Stomach (tissue), 9 donors: ENCODE results near the gene FAAP100. TPM values are rescaled to one million over a fixed set of nuclear protein-coding genes. Genes with fewer than 3 reads are reported as not detected.
A peak's percentile ranks its signal among the peaks of the same experiment; 100 is the strongest.

Experiments
- DNase-seq, 2 donors: peaks; one replicate each; pipeline versions ENCODE4 v3.0.0 to v3.0.0-alpha.2; 2013 to 2019
- H3K27ac ChIP-seq, 5 donors: fragments of 200-600 bp in 4 of 5; sonication (generic) in 4 of 5; one replicate each; pipeline ENCODE4 v1.5.1; 2013 to 2019; ENCODE audit warnings: mild to moderate bottlenecking in 1 of 5, moderate library complexity in 1 of 5
- H3K27me3 ChIP-seq, 3 donors: fragments of 200-600 bp; sonication (generic); one replicate each; pipeline ENCODE4 v1.5.1; 2017 to 2019; ENCODE audit warnings: mixed run types in 1 of 3
- H3K36me3 ChIP-seq, 4 donors: fragments of 200-600 bp; sonication (generic); 1 replicate in 3 of 4; 2 replicates in 1 of 4; pipeline ENCODE4 v1.5.1; 2016 to 2019
- H3K4me1 ChIP-seq, 4 donors: fragments of 200-600 bp; sonication (generic); one replicate each; pipeline ENCODE4 v1.5.1; 2016 to 2019
- H3K4me3 ChIP-seq, 4 donors: fragments of 200-600 bp; sonication (generic) in 3 of 4; one replicate each; pipeline ENCODE4 v1.5.1; 2016 to 2019; ENCODE audit warnings: mild to moderate bottlenecking in 1 of 4
- H3K9me3 ChIP-seq, 4 donors: fragments of 200-600 bp; sonication (generic); one replicate each; pipeline ENCODE4 v1.5.1; 2016 to 2019
- EP300 ChIP-seq: sonication (generic); formaldehyde crosslinking; IDR thresholded peaks from one replicate; pipeline ENCODE4 v1.6.1; 2017; ENCODE audit warnings: antibody characterized with exemption
- POLR2A ChIP-seq, 4 donors: fragments of 450-650 bp; IDR thresholded peaks; one replicate each; pipeline ENCODE4 v1.6.1; 2016; ENCODE audit warnings: antibody characterized with exemption in 4 of 4, control low read depth in 2 of 4, mild to moderate bottlenecking in 1 of 4, moderate library complexity in 1 of 4
- POLR2AphosphoS5 ChIP-seq, 3 donors: sonication (generic); formaldehyde crosslinking; IDR thresholded peaks; one replicate each; pipeline ENCODE4 v1.6.1; 2016; ENCODE audit warnings: antibody characterized with exemption in 3 of 3
- WGBS, 5 donors: extraction: QIAGEN DNeasy Blood & Tissue Kit in 3 of 5; methylation state at CpG; one replicate each; pipeline versions ENCODE4 v1.1.5 to v1.1.7; 2013 to 2018; 5-methylcytosine and 5-hydroxymethylcytosine counted together
- intact Hi-C: fragments of 100-400 bp; cut with DNase I; formaldehyde crosslinking; loops from one replicate; pipeline ENCODE4 v1.15.1; 2023; ENCODE audit warnings: low total_unique reads
- polyA plus RNA-seq, 3 donors: library from polyadenylated mRNA; stranded (reverse); fragments of 200-250 nt; gene quantifications; one replicate each; pipeline ENCODE4 v1.2.3, GENCODE V29; 2013
- total RNA-seq, 5 donors: library from RNA; depleted of rRNA; stranded (reverse); fragments of >200 nt; gene quantifications; one replicate each; pipeline versions ENCODE4 v1.1.0 to v1.2.3, GENCODE V29; 2014 to 2016
- TF ChIP-seq, protein P1 (sequence below), 7 experiments: fragments of 450-650 bp in 4 of 7; fragments of 200-600 bp in 3 of 7; sonication (generic) in 3 of 7; IDR thresholded peaks; one replicate each; pipeline ENCODE4 v1.5.1; 2016 to 2019; ENCODE audit warnings: antibody characterized with exemption in 7 of 7, control low read depth in 2 of 7, mild to moderate bottlenecking in 1 of 7
- donor health status: healthy with polysubstance abuse.
- donor health status: Bipolar disorder and iron deficiency.
- donor health status: healthy.

The FAAP100 gene
- total and polyA plus RNA-seq, 8 donors, result 11.9 to 130 (median 24.3) TPM

DNA sequence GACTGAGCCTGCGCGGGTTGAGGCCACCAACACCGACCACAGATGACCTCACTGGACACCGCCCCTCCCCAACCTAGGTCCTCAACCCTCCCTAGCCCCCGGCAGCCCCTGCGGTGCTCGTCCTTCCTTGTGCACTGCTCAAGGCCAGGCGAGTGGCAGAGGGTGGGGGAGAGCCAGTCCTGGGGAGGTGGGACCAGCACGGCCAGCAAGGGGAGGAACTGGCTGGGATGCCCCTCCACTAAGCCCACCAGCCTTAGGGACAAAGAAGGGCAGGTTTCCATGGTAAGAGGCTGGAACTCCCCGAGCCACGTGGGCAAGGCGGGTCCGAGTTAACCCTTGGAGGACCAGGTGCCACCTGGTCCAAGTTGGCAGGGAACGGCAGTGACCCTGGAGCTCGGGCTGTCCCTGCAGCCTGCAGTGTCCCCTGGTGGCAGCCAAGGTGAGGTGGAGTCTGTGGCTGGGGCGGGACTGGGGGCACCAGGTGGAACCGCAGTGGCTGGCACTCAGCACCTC lies 14.8 kb downstream of the FAAP100 start:
- H3K4me3 ChIP-seq, result peak overlapping the region in 1 of 4 donors; percentile 18
- TF ChIP-seq, protein P1, sequence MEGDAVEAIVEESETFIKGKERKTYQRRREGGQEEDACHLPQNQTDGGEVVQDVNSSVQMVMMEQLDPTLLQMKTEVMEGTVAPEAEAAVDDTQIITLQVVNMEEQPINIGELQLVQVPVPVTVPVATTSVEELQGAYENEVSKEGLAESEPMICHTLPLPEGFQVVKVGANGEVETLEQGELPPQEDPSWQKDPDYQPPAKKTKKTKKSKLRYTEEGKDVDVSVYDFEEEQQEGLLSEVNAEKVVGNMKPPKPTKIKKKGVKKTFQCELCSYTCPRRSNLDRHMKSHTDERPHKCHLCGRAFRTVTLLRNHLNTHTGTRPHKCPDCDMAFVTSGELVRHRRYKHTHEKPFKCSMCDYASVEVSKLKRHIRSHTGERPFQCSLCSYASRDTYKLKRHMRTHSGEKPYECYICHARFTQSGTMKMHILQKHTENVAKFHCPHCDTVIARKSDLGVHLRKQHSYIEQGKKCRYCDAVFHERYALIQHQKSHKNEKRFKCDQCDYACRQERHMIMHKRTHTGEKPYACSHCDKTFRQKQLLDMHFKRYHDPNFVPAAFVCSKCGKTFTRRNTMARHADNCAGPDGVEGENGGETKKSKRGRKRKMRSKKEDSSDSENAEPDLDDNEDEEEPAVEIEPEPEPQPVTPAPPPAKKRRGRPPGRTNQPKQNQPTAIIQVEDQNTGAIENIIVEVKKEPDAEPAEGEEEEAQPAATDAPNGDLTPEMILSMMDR (IDR thresholded peaks at IDR 0.05), result peak in 5 of 7 experiments; percentile 45 to 89 (median 80)
- TF ChIP-seq EP300 (no peak), POLR2AphosphoS5 (IDR thresholded peaks at IDR 0.05) (peak in 1 of 3 donors; percentile 48), POLR2A (IDR thresholded peaks at IDR 0.05) (no peak)
- 3 to 10% (median 5%) methylated on average over 6 to 17 of the region's 17 CpGs for WGBS, 5 donors

DNA sequence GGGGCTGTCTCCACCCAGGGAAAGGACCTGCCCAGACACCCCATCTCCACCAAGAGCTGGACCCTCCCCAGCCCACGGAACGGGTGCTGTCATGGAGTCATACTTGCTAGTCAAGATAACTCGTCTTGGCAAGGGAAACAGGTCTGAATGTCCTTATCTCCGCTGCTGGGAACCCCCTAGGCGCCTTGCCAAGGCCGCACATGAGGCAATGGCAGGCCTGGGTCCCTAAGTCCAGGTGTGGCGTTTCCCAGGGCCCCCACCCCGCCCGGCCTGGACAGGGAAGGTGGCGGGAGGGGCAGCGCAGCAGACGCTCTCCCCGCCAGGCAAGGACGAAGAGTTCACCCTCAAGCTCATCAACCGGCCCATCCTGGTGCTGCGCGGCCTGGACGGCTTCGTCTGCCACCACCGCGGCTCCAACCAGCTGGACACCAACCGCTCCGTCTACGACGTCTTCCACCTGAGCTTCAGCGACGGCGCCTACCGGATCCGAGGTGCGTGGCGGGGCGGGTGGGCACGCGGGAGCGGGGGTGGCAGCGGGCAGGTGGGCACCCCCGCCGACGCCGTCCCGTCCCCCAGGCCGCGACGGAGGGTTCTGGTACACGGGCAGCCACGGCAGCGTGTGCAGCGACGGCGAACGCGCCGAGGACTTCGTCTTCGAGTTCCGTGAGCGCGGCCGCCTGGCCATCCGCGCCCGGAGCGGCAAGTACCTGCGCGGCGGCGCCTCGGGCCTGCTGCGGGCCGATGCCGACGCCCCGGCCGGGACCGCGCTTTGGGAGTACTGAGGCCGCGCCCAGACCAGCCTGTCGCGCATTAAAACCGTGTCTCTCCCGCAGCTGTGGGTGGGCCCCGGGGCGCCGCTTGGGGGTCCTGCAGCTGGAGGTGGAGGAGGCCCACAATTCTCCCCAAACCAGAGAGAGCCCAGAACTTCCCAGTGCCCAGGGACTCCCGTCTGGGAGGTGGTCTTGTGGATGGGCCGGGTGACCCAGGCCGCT lies 15.6 kb downstream of the FAAP100 start:
- WGBS, 5 donors, result 3 to 12% (median 5%) methylated on average over 26 to 89 of the region's 89 CpGs
- intact Hi-C loops, result no loop called here
- Histone ChIP-seq H3K4me3 (peak overlapping the region in 1 of 4 donors; percentile 18), H3K27ac (no peak overlapping the region), H3K36me3 (peaks cover 14 to 38% (median 35%) of the 10 kb centered on the region in 4 donors), H3K9me3 (no peaks in the 10 kb centered on the region), H3K4me1 (peaks cover 18 to 25% (median 23%) of the 10 kb centered on the region in 4 donors), H3K27me3 (peaks cover 0 to 56% (median 25%) of the 10 kb centered on the region in 3 donors)
- peak; percentile 59 to 80 for DNase-seq
- TF ChIP-seq, protein P1 (IDR thresholded peaks at IDR 0.05), result no peak
- no peak for TF ChIP-seq EP300
- TF ChIP-seq POLR2AphosphoS5 (IDR thresholded peaks at IDR 0.05), result no peak
- TF ChIP-seq POLR2A (IDR thresholded peaks at IDR 0.05), result no peak

More for the DNA sequence above, 14.8 kb downstream of the FAAP100 start:
- DNase-seq, result peak; percentile 73 to 87
- H3K27me3 ChIP-seq, result peaks cover 0 to 56% (median 25%) of the 10 kb centered on the region in 3 donors
- no peaks in the 10 kb centered on the region for H3K9me3 ChIP-seq
- H3K36me3 ChIP-seq, result peaks cover 14 to 43% (median 39%) of the 10 kb centered on the region in 4 donors
- intact Hi-C loops, result no loop called here
- no peak overlapping the region for H3K27ac ChIP-seq
- H3K4me1 ChIP-seq, result peaks cover 18 to 25% (median 23%) of the 10 kb centered on the region in 4 donors

GRCh38 chr17:81535480-81536298 lies 16.5 kb downstream of the FAAP100 start:
- no peak for DNase-seq
- intact Hi-C loops, result no loop called here
- Histone ChIP-seq H3K27me3 (peaks cover 0 to 56% (median 25%) of the 10 kb centered on the region in 3 donors), H3K4me1 (peaks cover 18 to 25% (median 23%) of the 10 kb centered on the region in 4 donors), H3K36me3 (peaks cover 8 to 29% (median 26%) of the 10 kb centered on the region in 4 donors), H3K4me3 (no peak overlapping the region), H3K9me3 (no peaks in the 10 kb centered on the region), H3K27ac (no peak overlapping the region)
- WGBS, 5 donors, result 36 to 60% (median 50%) methylated on average over 12 to 13 of the region's 13 CpGs
- TF ChIP-seq POLR2A (IDR thresholded peaks at IDR 0.05) (no peak), POLR2AphosphoS5 (IDR thresholded peaks at IDR 0.05) (no peak), EP300 (no peak)
- TF ChIP-seq, protein P1 (IDR thresholded peaks at IDR 0.05), result no peak

GRCh38 chr17:81535007-81535328 lies 17.2 kb downstream of the FAAP100 start:
- no peak overlapping the region for H3K27ac ChIP-seq
- DNase-seq, result no peak
- intact Hi-C loops, result no loop called here
- H3K9me3 ChIP-seq, result no peaks in the 10 kb centered on the region
- TF ChIP-seq POLR2A (IDR thresholded peaks at IDR 0.05) (no peak), POLR2AphosphoS5 (IDR thresholded peaks at IDR 0.05) (no peak), EP300 (no peak)
- TF ChIP-seq, protein P1 (IDR thresholded peaks at IDR 0.05), result no peak
- H3K4me3 ChIP-seq, result no peak overlapping the region
- H3K36me3 ChIP-seq, result peaks cover under 1 to 22% (median 19%) of the 10 kb centered on the region in 4 donors
- peaks cover 18 to 25% (median 23%) of the 10 kb centered on the region in 4 donors for H3K4me1 ChIP-seq
- WGBS, 5 donors, result 70 to 88% (median 73%) methylated on average over 5 of the region's 5 CpGs
- H3K27me3 ChIP-seq, result peaks cover 0 to 56% (median 25%) of the 10 kb centered on the region in 3 donors
